PC-9 (cell line): ENCODE data around the gene TFF2.

Experiments
- EZH2 ChIP-seq: fragments of 200-600 bp; sonication (generic); IDR thresholded peaks from 2 replicates; pipeline ENCODE4 v1.8.0; 2017; ENCODE audit warnings: antibody characterized with exemption, low read depth
- TF ChIP-seq, protein P1 (sequence below): fragments of 200-600 bp; sonication (generic); conservative IDR thresholded peaks from 2 replicates; pipeline ENCODE4 v1.6.1; 2017; ENCODE audit warnings: mixed run types, antibody characterized with exemption, mild to moderate bottlenecking, moderate library complexity

DNA sequence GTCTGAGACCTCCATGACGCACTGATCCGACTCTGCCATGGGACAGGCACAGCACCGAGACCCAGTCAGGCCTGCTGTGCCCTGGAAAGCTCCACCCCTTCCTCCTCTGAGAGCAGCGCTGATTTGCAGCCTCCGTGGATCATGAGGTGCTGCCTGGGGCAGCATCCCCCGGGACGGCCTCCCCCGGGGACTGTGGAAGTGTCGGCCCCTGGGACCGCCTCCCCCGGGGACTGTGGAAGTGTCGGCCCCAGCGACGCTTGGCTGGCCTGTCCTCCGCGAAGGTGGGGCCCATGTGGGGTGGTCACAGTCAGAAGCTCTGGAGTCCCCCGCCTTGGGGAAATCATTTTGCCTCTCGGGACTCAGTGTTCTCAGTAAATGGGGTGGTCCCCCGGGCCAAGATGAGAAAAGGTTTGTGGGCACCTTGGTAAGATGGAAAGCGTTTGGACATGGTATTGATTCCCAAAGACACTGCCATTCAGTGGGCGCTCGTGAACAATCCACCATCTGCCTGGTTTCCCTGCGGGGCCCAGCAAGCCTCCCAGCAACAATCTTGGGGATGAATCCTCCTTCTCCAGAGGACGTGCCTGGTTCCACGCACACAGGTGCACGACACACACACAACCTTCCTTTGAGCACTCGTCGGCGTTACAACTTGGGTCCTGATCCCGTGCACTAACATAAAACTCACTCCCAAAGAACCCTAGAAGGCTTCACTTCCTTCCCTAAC, 3.0 kb downstream of the TFF2 start:
- TF ChIP-seq, protein P1, sequence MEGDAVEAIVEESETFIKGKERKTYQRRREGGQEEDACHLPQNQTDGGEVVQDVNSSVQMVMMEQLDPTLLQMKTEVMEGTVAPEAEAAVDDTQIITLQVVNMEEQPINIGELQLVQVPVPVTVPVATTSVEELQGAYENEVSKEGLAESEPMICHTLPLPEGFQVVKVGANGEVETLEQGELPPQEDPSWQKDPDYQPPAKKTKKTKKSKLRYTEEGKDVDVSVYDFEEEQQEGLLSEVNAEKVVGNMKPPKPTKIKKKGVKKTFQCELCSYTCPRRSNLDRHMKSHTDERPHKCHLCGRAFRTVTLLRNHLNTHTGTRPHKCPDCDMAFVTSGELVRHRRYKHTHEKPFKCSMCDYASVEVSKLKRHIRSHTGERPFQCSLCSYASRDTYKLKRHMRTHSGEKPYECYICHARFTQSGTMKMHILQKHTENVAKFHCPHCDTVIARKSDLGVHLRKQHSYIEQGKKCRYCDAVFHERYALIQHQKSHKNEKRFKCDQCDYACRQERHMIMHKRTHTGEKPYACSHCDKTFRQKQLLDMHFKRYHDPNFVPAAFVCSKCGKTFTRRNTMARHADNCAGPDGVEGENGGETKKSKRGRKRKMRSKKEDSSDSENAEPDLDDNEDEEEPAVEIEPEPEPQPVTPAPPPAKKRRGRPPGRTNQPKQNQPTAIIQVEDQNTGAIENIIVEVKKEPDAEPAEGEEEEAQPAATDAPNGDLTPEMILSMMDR = no peak
- no peak for TF ChIP-seq EZH2
